ENCODE data around the gene CPOX.

GRCh38 chr3:98600412-98601095, 7.1 kb upstream of the CPOX start:
- no peak for TF ChIP-seq REST (IDR thresholded peaks at IDR 0.05; ENCODE audit: unreplicated experiment)
- no peak for TF ChIP-seq CTCF (conservative IDR thresholded peaks at IDR 0.05; ENCODE audit: low read depth in 2 of 2)
- TF ChIP-seq POLR2AphosphoS5 (IDR thresholded peaks at IDR 0.05; ENCODE audit: low read depth), result no peak
- no peak for TF ChIP-seq EZH2 (IDR thresholded peaks at IDR 0.05; ENCODE audit: low read depth, unreplicated experiment)
- no peak for TF ChIP-seq ZNF114 (CRISPR knock-in tag; IDR thresholded peaks at IDR 0.05)
- TF ChIP-seq CREB1 (CRISPR knock-in tag; IDR thresholded peaks at IDR 0.05; ENCODE audit: low read depth), result no peak
- TF ChIP-seq ETS1 (IDR thresholded peaks at IDR 0.05), result no peak
- no peak for TF ChIP-seq JUNB (IDR thresholded peaks at IDR 0.05; ENCODE audit: unreplicated experiment)
- TF ChIP-seq EZH2phosphoT487 (IDR thresholded peaks at IDR 0.05; ENCODE audit: unreplicated experiment), result no peak
- TF ChIP-seq ZNF462 (CRISPR knock-in tag; IDR thresholded peaks at IDR 0.05), result no peak

All from GM23338 (cell line).